Measurements from ENCODE around the gene CABP2. TPM values are rescaled to one million over a fixed set of nuclear protein-coding genes. Genes with fewer than 3 reads are reported as not detected.

The CABP2 gene
- polyA plus RNA-seq, 1 of the 3 experiments (the other 2 are of a cell fraction), result not detected

- Histone ChIP-seq H3K9me2 (no peaks in the 10 kb centered on the region), H3K27ac (ENCODE audit: low read depth in 2 of 2, low read length in 1 of 2) (no peak overlapping the region), H3F3A (replicated peaks; ENCODE audit: insufficient read depth) (no peaks in the 10 kb centered on the region), H3K36me3 (replicated peaks in 1 of 2; ENCODE audit: control insufficient read depth in 1 of 2, insufficient read depth in 2 of 2, low read length in 1 of 2) (no peaks in the 10 kb centered on the region), H3K4me1 (ENCODE audit: control insufficient read depth in 1 of 2, insufficient read depth in 2 of 2, low read depth in 1 of 2, low read length in 1 of 2) (no peaks in the 10 kb centered on the region), H3K27me3 (ENCODE audit: insufficient read depth) (no peaks in the 10 kb centered on the region), H2AFZ (ENCODE audit: low read depth) (no peak overlapping the region), H4K20me1 (ENCODE audit: insufficient read depth) (no peaks in the 10 kb centered on the region), H3K9ac (no peak overlapping the region), H3K9me3 (no peaks in the 10 kb centered on the region), H3K79me2 (ENCODE audit: insufficient read depth) (no peaks in the 10 kb centered on the region), H3K4me2 (no peak overlapping the region), H3K4me3 (ENCODE audit: low read depth in 2 of 2, low read length in 1 of 2) (no peak overlapping the region)
- no peak for TF ChIP-seq RXRA (IDR thresholded peaks at IDR 0.05; ENCODE audit: borderline replicate concordance, low read depth)
- no peak for TF ChIP-seq EP300 (IDR thresholded peaks at IDR 0.05; ENCODE audit: borderline replicate concordance in 1 of 2, low read depth in 1 of 2, low read length in 1 of 2)
- TF ChIP-seq GATA2 (CRISPR knock-in tag; IDR thresholded peaks at IDR 0.05), result no peak
- no peak for TF ChIP-seq SMC3 (IDR thresholded peaks at IDR 0.05; ENCODE audit: low read depth, low read length)
- no peak for TF ChIP-seq NRF1 (IDR thresholded peaks at IDR 0.05; ENCODE audit: low read depth, low read length)
- TF ChIP-seq MEF2A (IDR thresholded peaks at IDR 0.05; ENCODE audit: borderline replicate concordance, low read depth), result no peak
- TF ChIP-seq REST (IDR thresholded peaks at IDR 0.05; ENCODE audit: low read depth, low read length), result no peak
- no peak for TF ChIP-seq USF1 (IDR thresholded peaks at IDR 0.05; ENCODE audit: borderline replicate concordance, low read depth)
- TF ChIP-seq USF2 (IDR thresholded peaks at IDR 0.05; ENCODE audit: borderline replicate concordance, low read depth, low read length), result no peak
- no peak for TF ChIP-seq FOSL2 (IDR thresholded peaks at IDR 0.05; ENCODE audit: borderline replicate concordance, low read depth)
- TF ChIP-seq RFX5 (IDR thresholded peaks at IDR 0.05; ENCODE audit: low read length), result no peak
- TF ChIP-seq FOXJ3 (CRISPR knock-in tag; IDR thresholded peaks at IDR 0.05), result no peak
- POLR2A ChIA-PET, result no interaction called here
- 57% methylated on average over 2 of the region's 2 CpGs for WGBS (ENCODE audit: low lambda C conversion rate)
- no peak for DNase-seq
- CTCF ChIA-PET, result interaction anchor here (0.6 to 1.2 kb wide), 3 partner anchors 29 to 86 kb away, joined by 3 to 5 read pairs (median 3); partner anchors contain the start of gene NUDT8
Observed at GRCh38 chr11:67543585-67543984, 20.3 kb upstream of the CABP2 start.

- POLR2A ChIA-PET, result no interaction called here
- Histone ChIP-seq H3K9ac (no peak overlapping the region), H3K79me2 (ENCODE audit: insufficient read depth) (no peaks in the 10 kb centered on the region), H3F3A (replicated peaks; ENCODE audit: insufficient read depth) (no peaks in the 10 kb centered on the region), H4K20me1 (ENCODE audit: insufficient read depth) (no peaks in the 10 kb centered on the region), H3K36me3 (replicated peaks in 1 of 2; ENCODE audit: control insufficient read depth in 1 of 2, insufficient read depth in 2 of 2, low read length in 1 of 2) (no peaks in the 10 kb centered on the region), H2AFZ (ENCODE audit: low read depth) (no peak overlapping the region), H3K4me2 (no peak overlapping the region), H3K4me1 (ENCODE audit: control insufficient read depth in 1 of 2, insufficient read depth in 2 of 2, low read depth in 1 of 2, low read length in 1 of 2) (no peaks in the 10 kb centered on the region), H3K9me3 (no peaks in the 10 kb centered on the region), H3K9me2 (no peaks in the 10 kb centered on the region), H3K27ac (ENCODE audit: low read depth in 2 of 2, low read length in 1 of 2) (no peak overlapping the region), H3K27me3 (ENCODE audit: insufficient read depth) (no peaks in the 10 kb centered on the region), H3K4me3 (ENCODE audit: low read depth in 2 of 2, low read length in 1 of 2) (no peak overlapping the region)
- CTCF ChIA-PET, result interaction anchor here (0.7 kb wide), 1 partner anchor 31 kb away, joined by 3 read pairs; no protein-coding TSS in a partner anchor
- 75% methylated on average over 5 of the region's 7 CpGs for WGBS (ENCODE audit: low lambda C conversion rate)
- no peak for DNase-seq
- TF ChIP-seq CHD2 (IDR thresholded peaks at IDR 0.05; ENCODE audit: low read length, partially characterized antibody) (no peak), CTCF (IDR thresholded peaks at IDR 0.05) (no peak), POLR2AphosphoS5 (IDR thresholded peaks at IDR 0.05; ENCODE audit: low read depth, low read length) (no peak), SIN3A (IDR thresholded peaks at IDR 0.05; ENCODE audit: borderline replicate concordance, low read depth, low read length) (no peak), USF1 (IDR thresholded peaks at IDR 0.05; ENCODE audit: borderline replicate concordance, low read depth) (no peak), TCF12 (IDR thresholded peaks at IDR 0.05) (no peak), FOSL2 (IDR thresholded peaks at IDR 0.05; ENCODE audit: borderline replicate concordance, low read depth) (no peak), MAX (IDR thresholded peaks at IDR 0.05; ENCODE audit: low read depth) (no peak), SMC3 (IDR thresholded peaks at IDR 0.05; ENCODE audit: low read depth, low read length) (no peak), EZH2phosphoT487 (IDR thresholded peaks at IDR 0.05; ENCODE audit: borderline replicate concordance, low read depth) (no peak), TAF1 (IDR thresholded peaks at IDR 0.05; ENCODE audit: borderline replicate concordance, low read depth, low read length) (no peak)
Observed at GRCh38 chr11:67542971-67543370, 19.7 kb upstream of the CABP2 start.
